Fibroblast of pulmonary artery (primary cell): ENCODE results near the gene NIPA2.

ENCODE experiments used
- DNase-seq: peaks from one replicate; pipeline ENCODE4 v3.0.0-alpha.2; 2010; ENCODE audit warnings: low read depth
- H3K4me3 ChIP-seq: replicated peaks from 2 replicates; pipeline ENCODE4 v1.5.1; 2011; ENCODE audit warnings: low read depth, mild to moderate bottlenecking, control low read depth, low read length, moderate library complexity
- TF ChIP-seq, protein P1 (sequence below): IDR thresholded peaks from 2 replicates; pipeline ENCODE4 v1.5.1; 2011; ENCODE audit warnings: mild to moderate bottlenecking, control low read depth, low read length, inconsistent platforms; ENCODE audit errors: missing control alignments

The NIPA2 gene

DNA sequence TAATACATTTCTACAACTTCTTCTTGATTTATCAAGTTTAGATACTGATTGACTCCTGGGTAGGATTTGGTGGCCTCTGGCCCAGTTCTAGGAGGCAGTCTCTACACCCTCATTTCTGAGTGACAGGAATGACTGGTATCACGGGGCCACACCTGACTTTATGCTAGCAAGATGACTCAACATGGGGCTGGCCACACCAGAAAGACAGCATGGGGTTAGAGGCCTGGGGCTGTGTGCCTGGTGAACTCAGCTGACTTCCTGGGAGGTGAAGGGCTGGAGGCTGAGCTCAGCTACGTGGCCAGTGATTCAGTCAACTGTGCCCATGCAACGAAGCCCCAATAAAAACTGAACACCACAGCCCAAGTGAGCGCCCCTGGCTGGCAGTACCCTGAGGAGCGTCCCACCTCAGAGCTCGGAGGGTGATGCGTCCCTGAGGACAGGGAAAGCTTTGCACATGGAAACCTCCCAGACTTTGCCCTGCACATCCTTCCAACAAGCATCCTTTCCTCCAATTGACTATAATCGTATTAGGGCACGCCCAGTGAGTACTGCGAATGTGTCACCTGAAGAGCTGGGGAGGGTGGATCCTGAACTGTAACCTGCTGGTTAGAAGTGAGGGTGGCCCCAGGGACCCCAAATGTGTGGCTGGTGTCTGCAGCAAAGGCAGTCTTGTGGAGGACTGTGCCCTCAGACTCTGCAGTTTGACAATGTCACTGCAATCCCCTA lies 57.2 kb downstream of the NIPA2 start:
- TF ChIP-seq, protein P1, sequence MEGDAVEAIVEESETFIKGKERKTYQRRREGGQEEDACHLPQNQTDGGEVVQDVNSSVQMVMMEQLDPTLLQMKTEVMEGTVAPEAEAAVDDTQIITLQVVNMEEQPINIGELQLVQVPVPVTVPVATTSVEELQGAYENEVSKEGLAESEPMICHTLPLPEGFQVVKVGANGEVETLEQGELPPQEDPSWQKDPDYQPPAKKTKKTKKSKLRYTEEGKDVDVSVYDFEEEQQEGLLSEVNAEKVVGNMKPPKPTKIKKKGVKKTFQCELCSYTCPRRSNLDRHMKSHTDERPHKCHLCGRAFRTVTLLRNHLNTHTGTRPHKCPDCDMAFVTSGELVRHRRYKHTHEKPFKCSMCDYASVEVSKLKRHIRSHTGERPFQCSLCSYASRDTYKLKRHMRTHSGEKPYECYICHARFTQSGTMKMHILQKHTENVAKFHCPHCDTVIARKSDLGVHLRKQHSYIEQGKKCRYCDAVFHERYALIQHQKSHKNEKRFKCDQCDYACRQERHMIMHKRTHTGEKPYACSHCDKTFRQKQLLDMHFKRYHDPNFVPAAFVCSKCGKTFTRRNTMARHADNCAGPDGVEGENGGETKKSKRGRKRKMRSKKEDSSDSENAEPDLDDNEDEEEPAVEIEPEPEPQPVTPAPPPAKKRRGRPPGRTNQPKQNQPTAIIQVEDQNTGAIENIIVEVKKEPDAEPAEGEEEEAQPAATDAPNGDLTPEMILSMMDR, result no peak
- peak; percentile 10 for DNase-seq
- H3K4me3 ChIP-seq, result no peak overlapping the region

DNA sequence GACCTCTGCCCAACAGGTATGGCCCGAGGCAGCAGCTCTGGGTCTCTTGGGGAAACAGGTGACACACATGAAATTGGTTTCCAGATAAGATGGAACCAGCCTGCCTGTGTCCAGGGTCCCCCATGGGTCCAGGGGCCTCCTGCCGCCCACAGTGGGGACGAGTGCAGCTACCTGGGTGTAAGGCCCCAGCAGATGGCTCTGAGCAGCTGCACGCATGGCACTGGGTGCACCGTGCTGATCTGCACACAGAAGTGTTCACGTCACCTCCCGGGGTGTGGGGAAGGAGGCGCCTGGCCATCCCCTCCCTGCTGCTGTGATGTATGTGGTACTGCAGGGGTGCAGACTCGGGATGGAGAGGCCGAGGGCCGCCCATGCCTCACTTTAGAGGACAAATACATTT lies 63.6 kb downstream of the NIPA2 start:
- TF ChIP-seq, protein P1, result no peak
- no peak for DNase-seq
- H3K4me3 ChIP-seq, result no peak overlapping the region

DNA sequence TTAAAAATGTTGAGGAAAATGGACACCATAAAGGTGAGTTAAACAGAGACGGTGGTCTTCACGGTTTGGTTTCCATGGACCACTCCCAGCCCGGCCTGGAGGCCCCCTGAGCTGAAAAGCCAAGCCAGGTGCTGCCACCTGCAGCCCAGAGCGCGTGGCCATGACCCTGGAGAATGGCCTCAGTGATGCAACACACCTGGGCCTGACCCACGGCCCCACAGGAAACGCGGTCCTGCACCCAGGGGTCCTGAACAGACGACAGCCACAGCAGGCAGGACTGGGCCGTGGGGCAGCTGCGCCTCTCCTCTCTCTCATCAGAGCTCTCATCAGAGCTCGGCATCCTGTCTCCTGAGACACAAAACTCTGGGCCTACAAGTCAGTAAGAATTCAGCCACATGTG lies 64.1 kb downstream of the NIPA2 start:
- H3K4me3 ChIP-seq, result no peak overlapping the region
- no peak for DNase-seq
- TF ChIP-seq, protein P1, result no peak

DNA sequence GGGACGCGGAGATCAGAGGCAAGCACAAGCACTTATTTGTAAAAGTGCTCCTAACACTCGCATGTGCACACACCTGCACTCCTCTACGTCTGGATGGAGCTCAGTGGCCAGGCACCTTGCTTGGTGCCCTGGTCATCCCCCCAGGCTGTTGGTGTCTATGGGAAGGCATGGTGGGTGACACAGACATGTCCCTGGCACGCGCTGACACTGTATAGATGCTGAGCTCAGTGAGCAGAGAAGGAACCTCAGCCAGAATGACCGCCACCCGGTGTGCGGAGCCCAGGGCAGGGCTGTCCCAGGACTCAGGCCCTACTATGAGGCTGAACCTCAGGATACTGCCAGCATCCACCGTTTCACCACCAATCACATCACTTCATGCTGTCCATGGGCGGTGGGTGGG lies 64.5 kb downstream of the NIPA2 start:
- H3K4me3 ChIP-seq, result no peak overlapping the region
- TF ChIP-seq, protein P1, result no peak
- no peak for DNase-seq

DNA sequence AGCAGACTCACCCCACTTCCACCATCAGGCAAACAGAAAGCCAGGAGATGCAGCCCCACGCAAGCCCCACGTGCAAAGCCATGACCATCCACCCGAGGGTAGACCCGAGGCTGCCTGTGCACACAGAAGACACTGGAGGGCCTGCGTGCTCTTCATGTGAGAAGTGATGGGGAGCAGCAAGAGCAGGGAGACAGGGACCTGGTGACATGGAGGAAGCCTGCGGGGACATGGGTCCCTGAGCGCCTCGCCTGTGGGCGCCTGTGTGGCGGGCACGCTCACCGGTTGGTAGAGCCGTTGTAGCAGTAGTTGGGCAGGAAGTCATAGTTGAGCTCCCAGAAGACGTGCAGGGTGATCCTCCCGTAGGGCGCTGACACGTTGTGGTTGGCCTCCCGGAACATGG lies 65.0 kb downstream of the NIPA2 start:
- H3K4me3 ChIP-seq, result no peak overlapping the region
- TF ChIP-seq, protein P1, result no peak
- DNase-seq, result no peak

DNA sequence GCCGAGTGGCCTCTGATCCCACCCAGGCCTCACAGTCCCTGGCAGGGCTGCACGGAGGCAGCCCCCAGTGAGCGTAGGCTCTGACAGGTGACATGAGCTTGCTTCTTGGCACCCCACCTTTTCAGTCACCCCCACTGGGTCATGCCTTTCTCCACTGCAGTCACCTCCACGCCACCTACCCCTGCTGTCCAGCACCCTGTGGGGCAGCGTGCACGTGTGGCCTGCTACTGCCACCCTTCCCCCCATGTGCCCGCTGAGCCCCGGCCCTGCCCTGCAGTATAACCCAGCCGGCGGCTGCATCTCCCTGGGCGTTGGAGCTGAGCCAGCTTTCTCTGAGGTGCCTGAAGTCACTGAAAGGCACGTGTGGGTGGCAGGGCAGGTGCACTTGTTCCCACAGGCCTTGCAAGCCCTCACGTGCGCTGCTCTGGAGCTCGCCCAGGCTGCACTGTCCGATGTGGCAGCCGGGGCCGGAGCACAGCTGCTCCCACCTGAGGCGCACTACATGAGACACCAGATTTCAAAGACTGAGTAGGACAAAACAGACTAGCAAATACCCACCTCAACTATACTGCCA lies 65.6 kb downstream of the NIPA2 start:
- TF ChIP-seq, protein P1, result no peak
- no peak for DNase-seq
- H3K4me3 ChIP-seq, result no peak overlapping the region

DNA sequence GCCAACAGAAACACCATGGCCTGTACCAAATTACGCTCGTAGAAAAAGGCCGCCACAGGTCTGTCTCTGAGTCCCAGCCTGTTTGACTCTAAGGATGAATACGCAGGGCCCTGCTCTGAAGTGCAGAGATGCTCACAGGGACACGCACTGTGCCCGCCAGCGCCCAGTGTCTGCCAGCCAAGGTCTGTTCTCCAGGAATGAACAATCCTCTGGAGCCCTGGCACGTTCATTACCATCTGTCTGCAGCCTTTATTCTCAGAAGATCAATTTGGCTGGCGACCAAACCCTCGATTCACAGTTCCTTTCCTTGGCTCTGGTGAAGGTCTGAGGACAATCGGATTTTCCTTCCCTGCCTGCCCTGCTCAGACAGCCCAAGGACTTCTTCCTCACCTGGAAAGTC lies 66.3 kb downstream of the NIPA2 start:
- no peak for DNase-seq
- no peak overlapping the region for H3K4me3 ChIP-seq
- TF ChIP-seq, protein P1, result no peak
